Iris pigment epithelial cell (primary cell): ENCODE data around the gene STKLD1.

Experiments used
- DNase-seq: peaks from one replicate; pipeline ENCODE4 v3.0.0-alpha.2; 2011; ENCODE audit warnings: low read depth

The STKLD1 gene

DNA sequence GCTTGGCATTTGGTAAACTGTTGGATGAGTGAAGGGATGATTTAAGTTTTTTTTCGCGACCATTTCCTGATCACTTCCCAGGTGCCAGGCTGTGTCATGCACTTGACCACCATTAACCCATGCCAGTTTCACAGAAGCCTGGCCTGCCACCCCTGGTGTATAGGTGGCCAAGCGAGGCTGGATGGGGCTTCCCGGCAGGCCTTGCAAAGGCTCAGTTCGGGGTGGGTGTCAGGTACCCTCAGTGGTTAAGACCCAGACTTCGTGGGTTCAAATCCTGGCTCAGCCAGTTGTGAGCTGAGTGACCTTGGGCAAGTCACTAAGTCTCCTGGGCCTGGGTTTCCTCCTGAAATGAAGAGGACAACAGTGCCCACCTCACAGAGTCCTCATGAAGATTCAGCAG is 30.6 kb upstream of the STKLD1 start:
- DNase-seq = no peak

DNA sequence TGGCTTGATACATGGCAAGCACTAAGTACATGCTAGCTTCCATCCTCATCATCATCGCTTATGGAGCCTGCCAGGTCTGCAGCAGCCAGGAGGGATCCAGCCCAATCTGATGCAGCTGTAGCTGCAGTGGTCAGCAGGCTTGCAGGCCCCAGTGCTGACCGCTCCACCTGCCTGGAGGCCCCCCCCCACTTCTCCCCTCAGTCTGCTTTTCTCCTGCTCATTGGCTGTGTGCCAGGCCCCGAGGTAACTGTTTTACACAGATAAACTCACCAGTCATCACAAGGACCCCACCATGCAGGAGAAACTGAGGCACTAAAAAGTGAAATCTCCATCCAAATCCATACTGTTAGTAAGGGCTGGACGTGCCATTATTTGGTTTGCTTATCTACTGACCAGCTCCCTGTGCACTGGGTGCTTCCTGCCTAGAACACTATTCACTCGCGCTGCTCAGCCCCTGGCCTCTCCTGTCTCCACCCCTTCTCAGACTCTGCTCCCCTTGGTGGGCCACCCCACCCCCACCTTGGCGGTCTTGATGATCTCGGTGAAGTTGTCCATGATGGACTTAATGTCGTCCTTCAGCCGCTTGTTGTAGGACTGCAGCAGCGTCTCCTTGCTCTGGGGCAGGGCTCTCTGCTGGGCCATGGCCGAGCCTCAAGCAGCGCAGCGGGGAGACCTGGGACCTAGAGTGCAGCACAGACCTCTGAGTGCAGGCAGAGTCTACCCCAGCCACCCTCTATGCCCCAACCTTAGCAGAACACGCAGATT is 30.0 kb upstream of the STKLD1 start:
- DNase-seq = no peak

DNA sequence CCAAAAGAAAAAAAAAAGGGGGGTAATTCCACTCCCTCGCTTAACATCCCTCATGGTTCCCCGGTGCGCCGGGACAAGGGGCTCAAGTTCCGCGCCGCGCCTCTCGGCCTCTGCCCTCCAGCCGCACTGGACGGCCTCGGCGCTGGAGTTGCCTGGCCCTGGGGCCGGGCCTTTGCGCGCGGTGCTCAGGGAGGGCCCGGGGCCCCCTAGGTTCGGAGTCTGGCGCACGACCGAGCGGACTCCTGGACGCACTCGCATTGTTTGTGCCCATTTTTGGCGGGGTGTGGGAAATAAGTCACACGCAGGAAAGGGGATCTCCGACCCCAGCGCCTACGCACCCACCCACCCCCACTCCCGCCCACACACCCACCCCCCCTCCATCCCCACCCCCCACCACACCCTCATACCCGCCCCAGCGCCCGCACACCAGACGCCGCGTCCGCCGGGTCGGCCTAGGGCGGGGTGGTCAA is 28.6 kb upstream of the STKLD1 start:
- no peak for DNase-seq

DNA sequence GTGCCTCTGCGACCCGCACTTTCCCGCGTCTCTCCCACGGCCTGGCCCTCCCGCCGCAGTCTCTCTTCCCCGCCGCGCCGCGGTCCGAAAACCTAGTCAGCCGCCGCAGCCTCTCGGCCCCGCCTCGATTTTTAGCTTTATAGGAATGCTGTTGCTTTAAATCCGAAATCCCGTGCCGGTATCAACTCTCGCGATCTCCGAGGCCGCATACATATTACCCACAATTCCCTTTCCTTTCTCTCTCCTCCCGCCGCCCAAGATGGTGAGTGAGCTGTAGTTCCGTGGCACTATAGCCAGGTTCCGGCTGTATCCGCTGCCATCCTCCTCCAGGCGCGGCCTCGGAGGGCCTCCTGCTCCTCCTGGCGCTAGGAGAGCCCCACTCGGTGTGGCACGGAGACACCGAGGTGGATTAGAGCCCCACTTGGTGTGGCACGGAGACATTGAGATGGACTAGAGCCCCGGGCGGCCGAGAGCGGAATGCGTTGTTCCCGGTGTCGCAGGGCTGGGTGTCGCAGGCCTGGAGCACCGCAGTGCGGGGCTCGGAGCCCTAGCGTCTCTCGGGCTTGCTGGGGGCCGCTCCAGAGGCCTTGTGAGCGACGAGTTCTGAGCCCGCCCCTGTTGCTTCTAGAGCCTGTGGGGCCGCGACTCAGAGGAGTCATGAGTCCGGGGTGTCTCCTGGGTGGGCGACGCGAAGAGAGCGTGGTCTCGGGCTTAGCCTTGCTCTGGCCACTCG is 28.0 kb upstream of the STKLD1 start, which contains the start of the genes MED22 and RPL7A:
MED22 (minus strand) TSS at position 147 of the 733 bp plus-strand sequence. CDS start 1,469 bp downstream, outside the sequence.
RPL7A (plus strand) TSS at position 234 of the 733 bp plus-strand sequence; CDS start at position 260, 26 bp downstream.
- peak; percentile 95 for DNase-seq

DNA sequence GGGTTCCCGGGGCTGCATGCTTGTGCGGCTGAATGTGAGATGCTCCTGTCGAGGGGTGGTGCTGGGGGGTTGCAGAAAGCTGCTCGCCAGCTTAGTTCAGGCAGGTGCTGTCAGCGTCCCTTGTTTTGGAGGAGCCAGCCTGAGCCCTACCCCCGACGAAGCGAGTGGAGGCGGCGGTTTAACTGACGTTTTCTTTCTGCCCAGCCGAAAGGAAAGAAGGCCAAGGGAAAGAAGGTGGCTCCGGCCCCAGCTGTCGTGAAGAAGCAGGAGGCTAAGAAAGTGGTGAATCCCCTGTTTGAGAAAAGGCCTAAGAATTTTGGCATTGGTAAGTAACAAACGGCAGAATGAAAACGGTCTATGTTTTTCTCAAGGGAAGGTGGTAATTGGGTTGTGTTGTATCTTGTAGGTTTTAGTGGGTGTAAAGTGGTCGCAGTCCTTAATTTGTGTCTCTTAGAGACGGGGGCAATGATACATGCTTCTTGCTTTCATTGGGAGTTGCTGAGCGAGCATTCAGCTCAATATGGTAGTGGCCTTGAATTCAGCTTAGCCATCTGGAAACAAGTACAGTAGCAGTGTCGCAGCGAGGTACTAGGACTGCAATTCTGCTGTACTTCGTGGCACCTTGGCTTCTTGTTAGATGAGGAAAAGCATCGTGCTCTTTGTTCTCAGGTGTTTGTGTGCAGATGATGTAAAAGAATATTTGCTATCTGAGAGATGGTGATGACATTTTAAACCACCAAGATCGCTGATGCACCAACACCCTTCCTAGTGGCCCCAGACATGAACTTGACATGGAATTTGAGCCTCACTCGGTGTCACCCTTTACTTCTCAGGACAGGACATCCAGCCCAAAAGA is 27.2 kb upstream of the STKLD1 start:
- DNase-seq = no peak

DNA sequence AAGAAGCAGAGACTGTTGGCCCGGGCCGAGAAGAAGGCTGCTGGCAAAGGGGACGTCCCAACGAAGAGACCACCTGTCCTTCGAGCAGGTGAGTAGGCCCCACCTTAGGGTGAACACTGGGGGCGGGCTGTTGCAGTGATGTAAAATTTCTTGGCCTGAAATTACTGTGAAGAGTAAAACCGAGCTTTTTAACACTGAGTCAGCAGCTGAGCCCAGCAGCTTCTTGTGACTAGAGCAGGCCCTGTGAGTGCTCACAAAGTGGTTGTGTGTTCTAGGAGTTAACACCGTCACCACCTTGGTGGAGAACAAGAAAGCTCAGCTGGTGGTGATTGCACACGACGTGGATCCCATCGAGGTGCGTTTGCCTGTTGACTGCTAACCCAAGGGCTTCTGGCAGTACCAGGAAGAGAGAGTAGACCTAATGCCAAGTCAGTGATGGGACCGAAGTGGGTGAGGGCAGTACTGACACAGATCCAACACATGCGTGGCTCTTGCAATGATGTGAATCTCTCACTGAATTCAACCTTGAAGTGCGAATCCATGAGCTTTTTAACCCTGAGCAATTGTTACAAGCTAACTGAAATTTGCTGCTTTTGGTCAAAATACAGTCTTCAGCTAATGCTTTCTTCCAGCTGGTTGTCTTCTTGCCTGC is 26.1 kb upstream of the STKLD1 start:
- no peak for DNase-seq

DNA sequence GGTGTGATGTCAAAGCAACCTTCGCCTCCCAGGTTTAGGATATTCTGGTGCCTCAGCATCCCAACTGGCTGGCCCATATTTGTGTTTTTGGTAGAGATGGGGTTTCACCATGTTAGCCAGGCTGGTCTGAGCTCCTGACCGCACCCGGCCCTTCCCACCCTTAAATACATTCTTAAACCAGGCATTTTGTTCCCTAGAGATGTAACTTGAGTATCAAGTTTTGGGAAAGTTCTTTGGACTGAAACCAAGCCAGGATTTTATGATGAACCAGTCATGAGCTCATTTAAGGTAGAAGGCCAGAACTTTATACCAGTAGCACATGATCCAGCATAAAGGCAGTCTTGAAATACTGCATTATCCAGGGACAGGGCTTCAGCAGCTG is 24.6 kb upstream of the STKLD1 start:
- no peak for DNase-seq

DNA sequence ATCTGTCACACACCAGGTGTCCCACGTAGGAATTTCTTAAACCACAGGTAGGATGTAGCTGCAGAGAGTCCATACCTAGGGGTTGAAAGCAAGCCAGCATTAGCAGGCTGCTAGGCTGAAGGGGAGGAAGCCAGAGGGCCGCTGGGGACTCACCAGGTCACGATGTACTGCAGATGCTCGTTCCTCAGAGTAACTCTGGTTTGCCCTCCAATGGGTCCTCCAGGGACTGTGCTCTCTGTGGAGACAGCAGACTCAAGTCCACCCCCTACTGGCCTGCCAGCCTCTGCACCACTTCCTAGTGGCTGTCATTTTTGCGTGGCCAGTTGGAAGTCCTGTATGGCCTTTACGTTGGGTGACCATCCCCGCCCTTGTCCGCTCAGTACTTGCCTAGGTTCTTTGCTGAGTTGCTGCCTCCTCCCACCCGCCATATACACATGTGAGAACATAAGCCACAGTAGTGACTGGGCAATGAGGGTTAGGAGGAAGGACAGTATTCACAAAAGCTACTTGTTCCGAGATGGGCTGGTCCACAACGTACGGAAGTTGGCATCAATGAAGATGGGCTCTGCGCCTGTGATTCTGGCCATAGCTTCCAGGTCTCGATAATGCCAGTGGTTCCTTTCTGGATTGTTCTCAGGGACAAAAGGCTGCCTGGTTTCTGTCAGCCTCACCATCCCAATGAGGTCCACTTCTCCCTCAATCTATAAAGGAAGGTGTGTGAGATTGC is 24.1 kb upstream of the STKLD1 start:
- DNase-seq = peak; percentile 71

DNA sequence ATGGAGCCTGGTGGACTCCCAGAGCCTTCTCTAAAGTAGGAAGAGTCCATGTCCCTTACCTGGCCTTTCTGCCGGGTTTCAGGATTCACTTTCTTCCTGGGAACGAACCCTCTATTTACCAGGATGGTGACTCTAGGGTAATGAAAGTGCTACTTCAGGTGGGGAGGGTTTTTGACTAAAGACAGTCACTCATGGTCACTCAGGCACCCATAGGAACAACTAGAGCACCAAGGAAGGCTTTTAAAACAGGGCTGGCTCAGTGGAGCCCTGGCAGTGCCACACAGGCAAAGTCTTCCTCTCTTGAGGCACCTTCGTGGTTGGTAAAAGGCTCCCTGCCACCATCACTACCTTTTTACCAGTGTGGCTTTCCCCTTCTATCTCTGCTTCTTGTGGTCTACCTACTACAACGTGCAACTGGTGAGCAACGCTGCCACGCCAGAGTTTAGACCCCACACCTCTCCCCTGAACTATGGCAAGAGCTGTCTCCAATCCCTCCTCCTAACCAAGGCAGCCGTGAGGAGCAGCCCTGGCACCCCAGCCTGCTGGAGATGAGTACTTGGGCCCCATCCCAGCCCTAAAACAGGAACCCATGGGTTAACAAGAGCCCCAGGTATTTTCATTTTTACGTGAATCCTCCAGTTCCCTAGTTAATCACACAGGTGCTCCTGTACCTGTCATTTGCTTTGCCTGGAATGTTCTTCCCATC is 23.4 kb upstream of the STKLD1 start:
- no peak for DNase-seq

DNA sequence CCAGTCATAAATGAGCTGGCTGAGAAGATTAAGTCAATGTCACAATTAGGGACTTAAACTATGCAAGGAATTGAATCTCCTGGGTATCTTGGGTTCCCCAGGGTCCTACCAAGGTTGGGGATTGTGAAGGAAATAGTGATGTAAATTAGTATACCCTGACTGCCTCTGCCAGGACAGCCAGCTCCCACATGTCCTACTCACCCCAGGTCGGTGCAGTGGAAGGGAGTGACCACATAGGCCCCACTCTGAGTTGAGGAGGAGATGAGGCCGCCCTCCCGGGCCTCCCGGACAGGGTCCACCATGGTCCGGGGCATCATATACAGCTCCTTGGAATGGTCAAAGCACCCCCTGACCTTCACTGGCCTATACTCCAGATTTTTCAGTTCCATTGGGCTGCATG is 22.6 kb upstream of the STKLD1 start:
- DNase-seq = no peak

DNA sequence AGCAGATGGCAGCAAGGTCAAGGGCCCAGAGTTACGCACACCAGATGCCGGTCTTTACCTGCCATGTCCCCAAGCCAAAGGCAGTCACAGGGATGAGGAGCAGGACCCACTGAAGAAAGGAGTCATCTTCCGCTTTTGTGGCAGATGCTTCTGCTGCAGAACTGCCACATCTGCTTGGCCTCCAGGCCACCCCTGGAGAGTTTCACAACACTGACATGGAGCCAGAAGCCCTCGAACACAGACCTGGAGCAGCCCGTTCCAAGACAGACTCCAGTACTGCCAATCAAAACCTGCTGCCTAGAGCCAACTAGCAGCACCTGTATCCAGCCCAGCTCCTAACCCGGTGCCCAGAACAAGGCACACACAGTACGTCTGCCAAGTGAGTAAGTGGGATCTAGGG is 21.4 kb upstream of the STKLD1 start:
- DNase-seq = no peak

DNA sequence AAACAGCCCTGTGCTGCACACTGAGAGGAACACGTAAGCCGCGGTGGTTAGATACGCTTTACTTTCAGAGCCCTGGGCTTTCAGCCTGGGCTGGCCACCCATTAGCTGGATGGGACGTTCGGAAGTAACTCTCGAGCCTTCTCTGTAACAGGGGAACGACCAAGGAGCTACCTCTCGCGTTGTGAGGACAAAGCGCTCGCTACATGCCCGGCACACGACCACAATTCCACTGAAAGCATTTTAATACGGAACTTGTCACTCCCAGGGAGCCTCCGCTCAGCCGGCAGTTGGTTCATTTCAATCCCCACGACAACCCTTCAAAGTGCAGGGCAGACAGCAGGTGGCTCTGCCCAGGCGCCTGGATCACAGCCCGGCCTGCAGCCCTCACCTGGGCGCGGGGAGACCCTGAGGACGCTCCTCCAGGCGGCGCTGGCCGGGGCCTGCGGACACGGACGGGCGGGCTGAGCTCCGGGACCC is 20.2 kb upstream of the STKLD1 start:
- no peak for DNase-seq

DNA sequence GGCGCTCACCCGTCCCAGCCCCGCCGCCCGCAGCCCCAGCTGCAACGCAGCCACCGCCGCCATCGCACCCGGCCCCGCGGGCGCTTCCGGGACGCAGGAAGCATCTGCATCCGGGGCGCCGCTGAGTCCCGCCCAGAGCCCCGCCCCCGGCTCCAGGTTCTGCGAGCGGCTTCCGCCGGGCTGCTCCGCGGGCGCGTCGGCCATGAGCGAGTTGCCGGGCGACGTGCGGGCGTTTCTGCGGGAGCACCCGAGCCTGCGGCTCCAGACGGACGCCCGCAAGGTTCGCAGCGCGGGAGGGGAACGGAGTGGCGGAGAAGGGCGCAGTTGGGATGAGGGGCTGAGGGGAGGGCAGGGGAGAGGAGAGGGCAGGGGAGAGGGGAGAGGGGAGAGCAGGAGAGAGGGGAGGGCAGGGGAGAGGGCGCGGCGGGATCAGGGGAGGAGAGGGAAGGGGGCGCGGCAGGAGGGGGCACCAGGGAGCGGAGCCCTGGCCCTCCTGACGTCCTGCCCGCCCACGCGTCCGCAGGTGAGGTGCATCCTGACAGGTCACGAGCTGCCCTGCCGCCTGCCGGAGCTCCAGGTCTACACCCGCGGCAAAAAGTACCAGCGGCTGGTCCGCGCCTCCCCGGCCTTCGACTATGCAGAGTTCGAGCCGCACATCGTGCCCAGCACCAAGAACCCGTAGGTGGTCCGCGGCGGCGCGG is 19.6 kb upstream of the STKLD1 start, which contains the start of the genes SURF1 and SURF2:
SURF1 (minus strand) TSS at position 97 of the 701 bp plus-strand sequence; CDS start at position 63, 34 bp downstream.
SURF2 (plus strand) TSS at position 160 of the 701 bp plus-strand sequence; CDS start at position 203, 43 bp downstream.
- peak; percentile 83 for DNase-seq

DNA sequence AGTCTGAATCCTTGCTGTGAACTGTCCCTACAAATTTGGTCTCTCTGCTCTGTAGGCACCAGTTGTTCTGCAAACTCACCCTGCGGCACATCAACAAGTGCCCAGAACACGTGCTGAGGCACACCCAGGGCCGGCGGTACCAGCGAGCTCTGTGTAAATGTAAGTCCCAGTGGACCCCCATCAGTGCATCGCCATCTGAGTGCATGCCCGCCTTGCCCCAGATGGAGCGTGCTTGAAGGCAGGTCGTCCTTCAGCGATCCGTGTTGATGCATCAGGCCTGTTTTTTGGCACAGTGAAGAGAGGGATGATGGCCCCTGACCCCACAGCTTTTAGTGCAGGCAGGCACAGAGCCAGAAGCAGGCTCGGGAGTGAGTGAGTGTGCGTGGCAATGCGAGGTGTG is 18.5 kb upstream of the STKLD1 start:
- no peak for DNase-seq

DNA sequence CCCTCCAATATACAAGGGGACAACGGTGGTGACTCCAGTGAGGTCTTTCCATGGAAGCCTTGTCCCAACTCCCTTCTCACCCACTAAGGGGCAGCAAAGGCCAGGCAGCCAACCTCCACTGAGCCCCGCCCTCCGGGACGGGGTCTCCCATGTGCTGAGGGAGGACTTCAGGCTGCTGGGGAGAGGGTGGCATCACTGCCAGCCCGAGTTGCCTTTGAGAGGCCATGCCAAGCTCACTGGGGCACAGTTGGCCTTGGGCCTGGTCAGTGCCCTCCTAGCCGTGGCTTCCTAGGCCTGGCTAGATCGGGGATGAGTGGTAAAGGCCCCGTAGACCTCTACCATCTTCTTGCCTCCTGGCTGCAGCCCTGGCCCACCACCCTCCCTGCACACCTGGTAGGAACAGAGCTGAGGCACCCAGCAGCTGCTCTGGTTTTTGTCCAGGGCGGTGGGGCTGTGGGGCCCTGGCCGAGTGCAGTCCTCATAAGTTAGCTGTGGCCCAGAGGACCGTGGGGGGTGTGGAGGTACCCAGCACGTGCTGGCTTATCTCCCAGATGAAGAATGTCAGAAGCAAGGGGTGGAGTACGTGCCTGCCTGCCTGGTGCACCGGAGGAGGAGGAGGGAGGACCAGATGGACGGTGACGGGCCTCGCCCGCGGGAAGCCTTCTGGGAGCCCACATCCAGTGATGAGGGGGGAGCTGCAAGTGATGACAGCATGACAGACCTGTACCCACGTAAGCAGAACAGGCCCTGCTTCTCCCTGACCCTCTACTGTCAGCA is 16.6 kb upstream of the STKLD1 start:
- no peak for DNase-seq

DNA sequence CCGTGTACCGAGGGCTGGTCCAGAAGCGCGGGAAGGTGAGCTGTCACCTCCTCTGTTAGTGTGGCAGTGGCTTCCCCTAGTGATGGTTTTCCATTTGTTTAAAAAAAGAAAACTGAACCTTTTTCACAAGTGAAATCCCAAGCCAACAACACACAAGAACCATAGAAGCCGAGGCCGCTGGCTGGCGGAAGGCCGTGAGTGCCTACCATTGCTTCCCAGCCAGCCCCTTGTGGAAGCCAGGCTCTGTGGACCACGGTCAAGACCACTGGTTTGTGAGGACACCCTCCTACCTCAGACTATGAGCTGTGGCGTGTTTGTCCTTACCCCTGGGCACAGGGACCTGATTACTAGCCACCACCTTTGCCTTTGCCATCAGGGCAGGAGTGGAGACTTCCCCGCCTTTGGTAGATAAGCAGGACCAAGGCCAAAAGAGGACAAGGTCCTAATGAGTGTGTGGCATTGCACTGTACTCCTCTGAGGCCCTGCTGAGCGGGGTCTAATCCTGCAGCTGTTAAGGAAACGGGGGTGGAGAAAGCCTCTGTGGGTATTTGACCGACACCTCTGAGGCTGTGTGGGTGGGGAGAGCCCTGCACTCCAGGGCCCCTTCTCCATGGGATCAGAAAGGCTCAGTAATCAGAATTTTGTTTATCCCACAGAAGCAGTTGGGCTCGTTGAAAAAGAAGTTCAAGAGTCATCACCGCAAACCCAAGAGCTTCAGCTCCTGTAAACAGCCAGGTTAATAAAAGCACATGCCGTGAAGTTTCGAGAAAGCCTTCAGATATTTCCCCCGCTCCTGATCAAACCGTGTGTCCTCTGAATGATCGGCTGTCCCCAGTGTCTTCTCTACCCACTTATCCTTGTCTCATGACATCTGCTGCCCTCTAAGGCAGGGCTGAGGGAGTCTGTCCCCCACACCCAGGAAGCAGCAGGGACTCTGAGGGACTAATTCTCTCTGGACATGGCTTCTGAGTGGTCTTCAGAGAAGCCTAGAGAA is 15.5 kb upstream of the STKLD1 start:
- no peak for DNase-seq

DNA sequence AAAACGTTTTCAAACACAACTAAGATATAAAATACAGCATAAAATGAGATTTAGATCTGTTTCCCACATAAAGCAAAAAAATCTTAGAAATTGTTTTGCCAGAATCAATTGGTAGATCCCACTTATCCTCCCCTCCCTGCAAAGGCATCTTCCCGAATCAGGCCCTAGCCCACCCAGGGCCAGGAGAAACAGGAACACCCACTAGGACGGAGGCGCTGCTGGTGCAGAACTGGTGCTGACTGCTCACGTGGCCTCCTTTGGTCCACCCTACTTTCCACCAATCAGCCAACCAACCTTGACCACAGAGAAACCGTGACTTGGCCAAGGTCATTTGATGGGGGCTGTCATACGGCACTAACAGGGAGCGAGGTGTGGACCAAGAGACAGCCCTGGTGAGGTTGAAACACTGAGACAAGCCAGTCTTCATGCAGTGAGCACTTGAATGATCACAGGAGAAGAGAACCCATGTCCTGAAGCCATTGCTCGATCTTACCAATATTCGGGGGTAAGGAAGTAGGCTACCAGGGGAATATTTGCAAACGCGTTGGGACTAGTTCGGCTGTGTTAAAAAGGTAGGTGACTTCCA is 14.6 kb upstream of the STKLD1 start:
- no peak for DNase-seq
